ENCODE results near the gene HSF5. TPM values are rescaled to one million over a fixed set of nuclear protein-coding genes. Genes with fewer than 3 reads are reported as not detected.

HSF5 gene
- total RNA-seq, 4 donors from 2014 or later, result not detected

DNA sequence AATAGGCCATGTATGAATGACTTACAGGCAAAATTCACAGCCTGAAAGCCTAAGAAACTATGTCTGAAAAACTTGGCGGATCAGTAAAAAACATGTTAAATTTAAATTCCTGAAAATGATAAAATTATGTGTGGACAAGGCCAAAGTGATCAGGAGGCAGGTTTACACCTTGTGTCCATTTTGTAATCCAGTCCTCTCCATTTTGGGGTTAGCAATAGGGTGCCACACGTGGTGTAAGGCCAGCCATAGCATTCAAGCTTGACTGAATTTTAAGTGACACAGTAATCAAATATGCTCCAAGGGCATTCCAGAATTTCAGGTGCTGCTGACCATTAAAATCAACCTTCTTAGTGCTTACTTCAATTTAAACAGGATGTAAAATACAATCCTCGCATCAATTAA is 73.6 kb downstream of the HSF5 start:
- Histone ChIP-seq H3K36me3 (no peaks in the 10 kb centered on the region), H3K9me3 (no peaks in the 10 kb centered on the region), H3K4me3 (peak overlapping the region; percentile 46), H3K27me3 (peaks cover 3% of the 10 kb centered on the region), H3K27ac (no peak overlapping the region), H3K4me1 (peaks cover 13% of the 10 kb centered on the region)
- 57% methylated on average over 3 of the region's 3 CpGs for WGBS
- DNase-seq (ENCODE audit: low spot score in 2 of 2), result no peak
- TF ChIP-seq, protein P1, sequence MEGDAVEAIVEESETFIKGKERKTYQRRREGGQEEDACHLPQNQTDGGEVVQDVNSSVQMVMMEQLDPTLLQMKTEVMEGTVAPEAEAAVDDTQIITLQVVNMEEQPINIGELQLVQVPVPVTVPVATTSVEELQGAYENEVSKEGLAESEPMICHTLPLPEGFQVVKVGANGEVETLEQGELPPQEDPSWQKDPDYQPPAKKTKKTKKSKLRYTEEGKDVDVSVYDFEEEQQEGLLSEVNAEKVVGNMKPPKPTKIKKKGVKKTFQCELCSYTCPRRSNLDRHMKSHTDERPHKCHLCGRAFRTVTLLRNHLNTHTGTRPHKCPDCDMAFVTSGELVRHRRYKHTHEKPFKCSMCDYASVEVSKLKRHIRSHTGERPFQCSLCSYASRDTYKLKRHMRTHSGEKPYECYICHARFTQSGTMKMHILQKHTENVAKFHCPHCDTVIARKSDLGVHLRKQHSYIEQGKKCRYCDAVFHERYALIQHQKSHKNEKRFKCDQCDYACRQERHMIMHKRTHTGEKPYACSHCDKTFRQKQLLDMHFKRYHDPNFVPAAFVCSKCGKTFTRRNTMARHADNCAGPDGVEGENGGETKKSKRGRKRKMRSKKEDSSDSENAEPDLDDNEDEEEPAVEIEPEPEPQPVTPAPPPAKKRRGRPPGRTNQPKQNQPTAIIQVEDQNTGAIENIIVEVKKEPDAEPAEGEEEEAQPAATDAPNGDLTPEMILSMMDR (IDR thresholded peaks at IDR 0.05), result no peak
- no peak for TF ChIP-seq EP300 (IDR thresholded peaks at IDR 0.05)
- no peak for TF ChIP-seq POLR2A (IDR thresholded peaks at IDR 0.05)
- TF ChIP-seq POLR2AphosphoS5 (IDR thresholded peaks at IDR 0.05), result no peak

DNA sequence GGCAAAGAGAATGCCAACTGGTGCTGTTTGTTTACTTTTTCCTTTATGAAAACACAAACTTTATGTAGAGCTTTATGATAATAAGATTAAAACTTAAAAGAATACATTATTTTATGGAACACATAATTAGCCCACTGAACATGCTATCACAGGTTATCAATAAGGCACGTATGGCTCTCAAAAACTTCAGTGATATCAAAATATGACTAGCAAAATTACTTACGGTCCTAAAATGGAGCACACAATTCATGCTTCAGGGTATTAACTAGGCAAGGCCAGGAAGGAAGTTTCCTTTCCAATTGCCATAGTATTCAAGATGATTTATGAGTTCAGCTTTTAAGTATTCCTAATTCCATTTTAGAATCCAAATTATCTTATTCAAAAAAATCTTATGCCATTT is 74.5 kb downstream of the HSF5 start:
- no peak for TF ChIP-seq POLR2AphosphoS5 (IDR thresholded peaks at IDR 0.05)
- no peak overlapping the region for H3K27ac ChIP-seq
- H3K4me3 ChIP-seq, result peak overlapping the region; percentile 46
- peaks cover 4% of the 10 kb centered on the region for H3K27me3 ChIP-seq
- H3K9me3 ChIP-seq, result no peaks in the 10 kb centered on the region
- H3K4me1 ChIP-seq, result peaks cover 13% of the 10 kb centered on the region
- H3K36me3 ChIP-seq, result no peaks in the 10 kb centered on the region
- DNase-seq (ENCODE audit: low spot score in 2 of 2), result no peak
- WGBS, result 44% methylated on average over 2 of the region's 2 CpGs

DNA sequence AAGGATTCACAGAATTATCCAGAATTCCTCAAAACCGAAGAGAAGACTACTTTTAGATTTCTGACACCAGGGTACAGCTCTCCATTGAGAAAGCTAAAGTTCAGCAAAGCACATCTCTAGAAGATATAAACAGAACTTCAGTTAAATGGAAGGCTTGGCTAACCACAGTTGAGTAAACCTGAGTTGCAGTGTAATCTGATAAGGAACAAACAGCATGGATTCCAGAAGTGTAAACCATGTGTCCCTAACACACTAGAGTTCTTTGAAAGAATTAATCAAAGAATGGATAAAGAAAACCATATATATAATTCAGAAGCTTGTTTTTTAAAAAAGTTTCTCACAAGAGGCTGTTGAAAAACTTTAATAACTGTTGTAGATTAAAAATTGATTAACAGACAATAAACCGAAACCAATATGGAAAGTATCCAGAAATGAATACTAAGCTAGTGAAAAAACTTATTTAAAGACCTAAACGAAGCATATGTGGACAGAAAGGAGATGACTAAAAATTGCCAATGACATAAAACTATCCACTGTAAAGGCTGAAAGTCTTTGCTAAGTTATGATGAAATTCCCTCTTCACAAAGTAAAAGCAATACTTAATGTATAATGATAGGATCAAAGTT is 75.1 kb downstream of the HSF5 start:
- peaks cover 13% of the 10 kb centered on the region for H3K4me1 ChIP-seq
- no peak for TF ChIP-seq POLR2AphosphoS5 (IDR thresholded peaks at IDR 0.05)
- TF ChIP-seq EP300 (IDR thresholded peaks at IDR 0.05), result no peak
- no peak for TF ChIP-seq POLR2A (IDR thresholded peaks at IDR 0.05)
- TF ChIP-seq, protein P1 (IDR thresholded peaks at IDR 0.05), result no peak
- no peaks in the 10 kb centered on the region for H3K9me3 ChIP-seq
- no peak for DNase-seq (ENCODE audit: low spot score in 2 of 2)
- peak overlapping the region; percentile 46 for H3K4me3 ChIP-seq
- H3K27me3 ChIP-seq, result peaks cover 4% of the 10 kb centered on the region
- no peak overlapping the region for H3K27ac ChIP-seq
- H3K36me3 ChIP-seq, result no peaks in the 10 kb centered on the region
- WGBS, result 48% methylated on average over 3 of the region's 3 CpGs

DNA sequence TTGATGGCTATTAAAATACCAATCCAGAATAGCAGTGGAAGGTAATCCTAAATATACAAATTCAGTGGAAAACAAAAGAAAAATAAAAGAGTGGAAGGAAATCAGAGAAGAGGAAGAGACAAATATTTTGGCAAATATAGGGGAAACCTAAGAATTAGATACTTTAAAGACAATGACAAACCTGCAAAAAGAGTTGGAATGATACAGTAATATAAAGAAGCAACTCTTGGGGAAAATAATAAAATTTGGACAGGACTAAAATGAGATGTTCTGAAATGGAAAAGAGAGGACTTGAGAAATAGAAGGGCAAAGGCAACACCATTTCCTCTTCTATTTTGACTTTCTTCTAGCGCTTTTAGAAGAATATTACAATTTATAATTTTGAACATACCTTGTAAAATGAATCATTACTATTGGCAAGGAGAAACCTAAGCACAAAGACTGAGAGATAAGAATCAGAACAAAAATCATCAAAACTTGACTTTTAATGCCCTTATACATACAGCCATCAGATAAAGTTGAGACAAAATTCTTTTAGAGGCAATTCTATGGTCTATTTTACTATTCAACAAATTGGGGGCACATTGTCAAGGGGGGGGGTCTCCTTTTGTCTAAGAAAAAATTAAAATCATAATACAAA is 76.0 kb downstream of the HSF5 start:
- H3K27ac ChIP-seq, result no peak overlapping the region
- peak overlapping the region; percentile 46 for H3K4me3 ChIP-seq
- H3K4me1 ChIP-seq, result peaks cover 13% of the 10 kb centered on the region
- WGBS, result 66% methylated on average over 1 of the region's 1 CpG
- peaks cover 4% of the 10 kb centered on the region for H3K27me3 ChIP-seq
- DNase-seq (ENCODE audit: low spot score in 2 of 2), result no peak
- TF ChIP-seq, protein P1 (IDR thresholded peaks at IDR 0.05), result no peak
- TF ChIP-seq POLR2A (IDR thresholded peaks at IDR 0.05), result no peak
- no peak for TF ChIP-seq POLR2AphosphoS5 (IDR thresholded peaks at IDR 0.05)
- no peak for TF ChIP-seq EP300 (IDR thresholded peaks at IDR 0.05)
- H3K9me3 ChIP-seq, result no peaks in the 10 kb centered on the region
- H3K36me3 ChIP-seq, result no peaks in the 10 kb centered on the region

DNA sequence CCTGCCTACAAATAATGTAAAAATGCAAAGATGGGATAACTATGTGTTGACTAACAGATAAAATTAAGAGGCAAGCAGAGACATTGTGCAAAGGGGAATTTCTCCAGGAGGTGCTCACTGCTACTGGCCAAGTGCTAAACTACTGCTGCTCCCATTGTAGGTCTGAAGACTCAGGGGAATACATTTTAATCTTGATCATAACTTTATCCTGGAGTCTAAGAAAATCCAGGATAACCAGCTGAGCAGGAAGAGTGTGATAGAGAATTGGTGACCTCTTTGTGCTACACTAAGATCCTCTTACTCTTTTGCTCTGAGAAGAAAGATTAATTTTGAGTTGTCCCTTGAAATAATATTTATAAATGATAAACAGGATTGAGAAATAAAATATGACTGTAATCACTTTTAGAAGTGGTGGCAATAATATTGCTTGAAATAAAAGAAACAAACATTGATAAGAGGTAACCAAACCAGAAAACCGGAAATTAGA is 76.8 kb downstream of the HSF5 start:
- TF ChIP-seq, protein P1 (IDR thresholded peaks at IDR 0.05), result no peak
- TF ChIP-seq EP300 (IDR thresholded peaks at IDR 0.05) (no peak), POLR2AphosphoS5 (IDR thresholded peaks at IDR 0.05) (no peak), POLR2A (IDR thresholded peaks at IDR 0.05) (no peak)
- Histone ChIP-seq H3K27me3 (peaks cover 4% of the 10 kb centered on the region), H3K4me3 (no peak overlapping the region), H3K9me3 (no peaks in the 10 kb centered on the region), H3K27ac (no peak overlapping the region), H3K36me3 (no peaks in the 10 kb centered on the region), H3K4me1 (peaks cover 13% of the 10 kb centered on the region)
- 38% methylated on average over 1 of the region's 1 CpG for WGBS
- no peak for DNase-seq (ENCODE audit: low spot score in 2 of 2)

Data from suprapubic skin (tissue), 4 donors.